Right kidney (tissue), 1 donor: Measurements from ENCODE around the gene FHIP1A.

Experiments used
- DNase-seq: peaks from one replicate; pipeline ENCODE4 v3.0.0-alpha.2; 2016

Gene FHIP1A

GRCh38 chr4:151417766-151418376, 8.9 kb downstream of the FHIP1A start:
- no peak for DNase-seq

GRCh38 chr4:151418385-151418784, 9.4 kb downstream of the FHIP1A start:
- DNase-seq = no peak

GRCh38 chr4:151418856-151419255, 9.9 kb downstream of the FHIP1A start:
- no peak for DNase-seq

GRCh38 chr4:151420250-151420807, 11.4 kb downstream of the FHIP1A start:
- DNase-seq = no peak

GRCh38 chr4:151422854-151423253, 13.9 kb downstream of the FHIP1A start:
- no peak for DNase-seq

GRCh38 chr4:151426513-151426912, 17.5 kb downstream of the FHIP1A start:
- no peak for DNase-seq

- no peak for DNase-seq
These were observed 18.3 kb downstream of the FHIP1A start for GRCh38 chr4:151427266-151427665.

- no peak for DNase-seq
These were observed 19.4 kb downstream of the FHIP1A start for GRCh38 chr4:151428346-151428745.

GRCh38 chr4:151429957-151430570, 21.1 kb downstream of the FHIP1A start:
- no peak for DNase-seq

- DNase-seq = no peak
These were observed 21.9 kb downstream of the FHIP1A start for GRCh38 chr4:151430740-151431457.

- DNase-seq = no peak
These were observed 22.8 kb downstream of the FHIP1A start for GRCh38 chr4:151431728-151432127.

- no peak for DNase-seq
These were observed 23.7 kb downstream of the FHIP1A start for GRCh38 chr4:151432654-151433053.

GRCh38 chr4:151434183-151434860, 25.3 kb downstream of the FHIP1A start:
- DNase-seq = no peak

- DNase-seq = no peak
These were observed 27.1 kb downstream of the FHIP1A start for GRCh38 chr4:151436093-151436518.

GRCh38 chr4:151437505-151437904, 28.5 kb downstream of the FHIP1A start:
- DNase-seq = no peak

GRCh38 chr4:151438154-151438553, 29.2 kb downstream of the FHIP1A start:
- DNase-seq = no peak

GRCh38 chr4:151439320-151439719, 30.3 kb downstream of the FHIP1A start:
- no peak for DNase-seq

GRCh38 chr4:151442002-151442401, 33.0 kb downstream of the FHIP1A start:
- no peak for DNase-seq

GRCh38 chr4:151443247-151443646, 34.3 kb downstream of the FHIP1A start:
- DNase-seq = no peak

GRCh38 chr4:151443752-151444151, 34.8 kb downstream of the FHIP1A start:
- DNase-seq = no peak

GRCh38 chr4:151446208-151446607, 37.2 kb downstream of the FHIP1A start:
- DNase-seq = no peak

- DNase-seq = no peak
These were observed 45.5 kb downstream of the FHIP1A start for GRCh38 chr4:151454513-151454912.

GRCh38 chr4:151455212-151455611, 46.2 kb downstream of the FHIP1A start:
- no peak for DNase-seq
